Endothelial cell of umbilical vein (primary cell): Measurements from ENCODE around the gene MAP1LC3B2. TPM values are rescaled to one million over a fixed set of nuclear protein-coding genes. Genes with fewer than 3 reads are reported as not detected.
A peak's percentile ranks its signal among the peaks of the same experiment; 100 is the strongest.

Source experiments
- BruUV-seq: library from RNA; stranded (reverse); fragments of 400-500 nt; replicated peaks from 2 replicates; lab custom pipeline; 2021; lab: Mats Ljungman, UMichigan
- CTCF ChIA-PET: fragments of 300-600, 350-600 bp; sonication (Branson Sonifier 250); formaldehyde crosslinking; loops from one replicate; lab custom pipeline; 2021; ENCODE audit warnings: antibody characterized with exemption, inconsistent platforms; lab: Charles Lee
- POLR2A ChIA-PET: fragments of 300-600, 350-600 bp; sonication (Branson Sonifier 250); formaldehyde crosslinking; loops from one replicate; lab custom pipeline; 2021; ENCODE audit warnings: antibody characterized with exemption, inconsistent platforms; lab: Charles Lee
- DNase-seq: peaks from one replicate; pipeline ENCODE4 v3.0.0-alpha.2; 2011; ENCODE audit warnings: low read depth, low spot score
- FAIRE-seq: peaks from 2 replicates; lab custom pipeline; 2011; peaks lifted over from hg19 to GRCh38; lab: Jason Lieb, UNC
- H2AFZ ChIP-seq: 2 replicates; pipeline ENCODE4 v1.6.0; 2012; ENCODE audit warnings: low read depth, low read length, control low read depth, inconsistent platforms
- H3K27ac ChIP-seq: 2 replicates; pipeline ENCODE4 v1.5.1; 2011; ENCODE audit warnings: low read depth, mild to moderate bottlenecking, control low read depth, low read length, moderate library complexity; ENCODE audit not compliant: insufficient read depth
- H3K27me3 ChIP-seq, 2 experiments: 2 replicates each; pipeline versions ENCODE4 v1.6.0 to v1.6.1; 2011; ENCODE audit warnings: low read length in 2 of 2, mixed read lengths in 1 of 2; ENCODE audit not compliant: control insufficient read depth in 2 of 2, insufficient read depth in 2 of 2
- H3K36me3 ChIP-seq, 2 experiments: 2 replicates in 1 of 2; 3 replicates in 1 of 2; pipeline ENCODE4 v1.5.1; 2011; ENCODE audit warnings: low read length in 2 of 2, mild to moderate bottlenecking in 1 of 2, moderate library complexity in 1 of 2; ENCODE audit not compliant: control insufficient read depth in 2 of 2, insufficient read depth in 2 of 2; ENCODE audit errors: extremely low read depth in 1 of 2
- H3K4me1 ChIP-seq: 3 replicates; pipeline ENCODE4 v1.5.1; 2011; ENCODE audit warnings: mild to moderate bottlenecking, low read length; ENCODE audit not compliant: control insufficient read depth, insufficient read depth; ENCODE audit errors: extremely low read depth
- H3K4me2 ChIP-seq: 2 replicates; pipeline ENCODE4 v1.6.1; 2011; ENCODE audit warnings: low read length, control low read depth, mixed read lengths; ENCODE audit not compliant: insufficient read depth
- H3K4me3 ChIP-seq, 3 experiments: fragments of 200-600 bp in 1 of 3; sonication (generic), shearing (Covaris generic) in 1 of 3; replicated peaks in 1 of 3; 2 replicates each; pipeline ENCODE4 v1.5.1; 2011 to 2016; ENCODE audit warnings: control low read depth in 3 of 3, low read length in 3 of 3, mild to moderate bottlenecking in 2 of 3, inconsistent platforms in 1 of 3, low read depth in 1 of 3, moderate library complexity in 1 of 3; ENCODE audit not compliant: insufficient read depth in 1 of 3
- H3K79me2 ChIP-seq: 2 replicates; pipeline ENCODE4 v1.6.0; 2012; ENCODE audit warnings: low read length, inconsistent platforms; ENCODE audit not compliant: control insufficient read depth, insufficient read depth
- H3K9ac ChIP-seq: replicated peaks from 2 replicates; pipeline ENCODE3; 2011; ENCODE audit warnings: low read length, control low read depth; ENCODE audit not compliant: insufficient read depth; ENCODE audit errors: extremely low read depth
- H3K9me1 ChIP-seq: replicated peaks from 3 replicates; pipeline ENCODE4 v1.6.0; 2011; ENCODE audit warnings: mild to moderate bottlenecking, low read length; ENCODE audit not compliant: control insufficient read depth, insufficient read depth; ENCODE audit errors: extremely low read depth
- H3K9me3 ChIP-seq: replicated peaks from 2 replicates; pipeline ENCODE4 v1.5.1; 2012; ENCODE audit warnings: low read length, inconsistent platforms; ENCODE audit not compliant: control insufficient read depth, insufficient read depth
- H4K20me1 ChIP-seq: replicated peaks from 2 replicates; pipeline ENCODE3; 2011; ENCODE audit warnings: mild to moderate bottlenecking, low read length; ENCODE audit not compliant: control insufficient read depth, insufficient read depth; ENCODE audit errors: extremely low read depth
- EZH2 ChIP-seq: IDR thresholded peaks from 2 replicates; pipeline ENCODE4 v1.6.1; 2012; ENCODE audit warnings: borderline replicate concordance, low read depth, mild to moderate bottlenecking, moderate library complexity, low read length, inconsistent platforms; ENCODE audit not compliant: severe bottlenecking
- FOS ChIP-seq: IDR thresholded peaks from 2 replicates; pipeline ENCODE4 v1.6.1; 2011; ENCODE audit warnings: mild to moderate bottlenecking, low read length, moderate library complexity, borderline replicate concordance; ENCODE audit not compliant: insufficient read depth
- GATA2 ChIP-seq: IDR thresholded peaks from 2 replicates; pipeline ENCODE4 v1.7.0; 2011; ENCODE audit warnings: low read depth, mild to moderate bottlenecking, moderate library complexity, mixed read lengths, low read length; ENCODE audit not compliant: insufficient read length, insufficient read depth
- JUN ChIP-seq: IDR thresholded peaks from 2 replicates; pipeline ENCODE4 v1.6.1; 2011; ENCODE audit warnings: borderline replicate concordance, low read depth; ENCODE audit not compliant: insufficient read length, insufficient read depth
- MYC ChIP-seq: IDR thresholded peaks from one replicate; pipeline ENCODE4 v1.6.1; 2011; ENCODE audit warnings: mild to moderate bottlenecking, low read depth, low read length
- POLR2A ChIP-seq: IDR thresholded peaks from 2 replicates; pipeline ENCODE4 v1.6.1; 2012; ENCODE audit warnings: low read depth, mild to moderate bottlenecking, control low read depth, low read length
- POLR2AphosphoS5 ChIP-seq: IDR thresholded peaks from 2 replicates; pipeline ENCODE4 v1.6.1; 2012; ENCODE audit warnings: low read depth, mild to moderate bottlenecking, control low read depth, low read length, moderate library complexity; ENCODE audit not compliant: insufficient read depth
- dilution Hi-C: fragments of 300-500 bp; cut with MboI; formaldehyde crosslinking; loops from one replicate; pipeline ENCODE4 v1.15.0; 2019; ENCODE audit warnings: low sequenced_read_pairs; ENCODE audit not compliant: extremely low pct_ligation_motif_present
- intact Hi-C: fragments of 100-400 bp; cut with micrococcal nuclease; formaldehyde crosslinking; loops from one replicate; pipeline ENCODE4 v1.10.0; 2022
- polyA plus RNA-seq, 4 experiments: library from polyadenylated mRNA; depleted of rRNA in 3 of 4; stranded (reverse) in 3 of 4; unstranded in 1 of 4; fragments of >200 nt; gene quantifications; 2 replicates each; pipeline versions ENCODE4 v1.2.1 to v1.2.3, GENCODE V29; 2011 to 2012; ENCODE audit warnings: missing spikeins in 1 of 4
- total RNA-seq: library from RNA; stranded (reverse); gene quantifications from 2 replicates; pipeline ENCODE4 v1.2.3, GENCODE V29; 2021
- TF ChIP-seq, protein P1 (sequence below): IDR thresholded peaks from 2 replicates; pipeline ENCODE4 v1.6.1; 2011; ENCODE audit not compliant: insufficient read depth, insufficient read length
- TF ChIP-seq, protein P2 (sequence below), 2 donors: IDR thresholded peaks; 1 replicate in 1 of 2; 2 replicates in 1 of 2; pipeline ENCODE4 v1.5.1; 2011; ENCODE audit warnings: low read length in 2 of 2, mild to moderate bottlenecking in 2 of 2, moderate library complexity in 2 of 2, control low read depth in 1 of 2, inconsistent platforms in 1 of 2, low read depth in 1 of 2; ENCODE audit not compliant: insufficient read depth in 1 of 2; ENCODE audit errors: extremely low read depth in 1 of 2

MAP1LC3B2 gene
- total and polyA plus RNA-seq, 2 donors (not counting 3 experiments of a cell fraction or from before 2014, with no cell fraction given): 0.32 to 4.1 TPM

DNA sequence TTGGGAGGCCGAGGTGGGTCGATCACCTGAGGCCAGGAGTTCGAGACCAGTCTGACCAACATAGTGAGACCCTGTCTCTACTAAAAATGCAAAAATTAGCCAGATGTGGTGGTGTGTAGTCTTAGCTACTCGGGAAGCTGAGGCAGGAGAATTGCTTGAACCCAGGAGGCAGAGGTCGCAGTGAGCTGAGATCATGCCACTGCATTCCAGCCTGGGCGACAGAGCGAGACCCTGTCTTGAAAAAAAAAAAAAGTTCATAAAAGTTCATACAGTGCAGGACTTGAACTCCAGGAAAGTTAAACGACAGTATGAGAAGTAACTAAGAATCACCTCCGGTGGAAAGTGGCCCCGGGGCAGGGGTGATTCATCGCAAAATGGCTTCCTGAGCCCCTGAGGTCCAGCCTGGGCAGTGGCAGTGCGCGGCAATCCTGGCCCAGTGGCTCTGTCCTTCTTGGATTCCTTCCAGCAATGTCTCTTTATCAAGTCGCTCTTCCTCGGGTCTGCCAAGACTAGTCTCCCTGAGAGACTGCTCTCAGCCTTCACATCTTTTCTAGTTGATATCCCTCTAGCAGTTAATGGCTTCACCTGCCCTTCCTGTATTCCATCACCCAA lies 16.7 kb upstream of the MAP1LC3B2 start:
- intact Hi-C loops (no loop called here), dilution Hi-C loops (no loop called here)
- no peak overlapping the region for H3K27ac ChIP-seq
- no peaks in the 10 kb centered on the region for H4K20me1 ChIP-seq
- no peaks in the 10 kb centered on the region for H3K9me1 ChIP-seq
- BruUV-seq: no TSS peak
- peaks cover 8% of the 10 kb centered on the region for H3K4me1 ChIP-seq
- H2AFZ ChIP-seq: no peak overlapping the region
- no peak overlapping the region for H3K9ac ChIP-seq
- H3K36me3 ChIP-seq: no peaks in the 10 kb centered on the region
- ChIA-PET CTCF (no interaction called here), POLR2A (no interaction called here)
- H3K27me3 ChIP-seq: no peaks in the 10 kb centered on the region
- H3K4me3 ChIP-seq: no peak overlapping the region
- TF ChIP-seq POLR2AphosphoS5 (no peak), MYC (no peak), EZH2 (no peak), FOS (no peak), GATA2 (no peak), JUN (no peak), POLR2A (no peak)
- TF ChIP-seq, protein P1, sequence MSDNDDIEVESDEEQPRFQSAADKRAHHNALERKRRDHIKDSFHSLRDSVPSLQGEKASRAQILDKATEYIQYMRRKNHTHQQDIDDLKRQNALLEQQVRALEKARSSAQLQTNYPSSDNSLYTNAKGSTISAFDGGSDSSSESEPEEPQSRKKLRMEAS: no peak
- TF ChIP-seq, protein P2, sequence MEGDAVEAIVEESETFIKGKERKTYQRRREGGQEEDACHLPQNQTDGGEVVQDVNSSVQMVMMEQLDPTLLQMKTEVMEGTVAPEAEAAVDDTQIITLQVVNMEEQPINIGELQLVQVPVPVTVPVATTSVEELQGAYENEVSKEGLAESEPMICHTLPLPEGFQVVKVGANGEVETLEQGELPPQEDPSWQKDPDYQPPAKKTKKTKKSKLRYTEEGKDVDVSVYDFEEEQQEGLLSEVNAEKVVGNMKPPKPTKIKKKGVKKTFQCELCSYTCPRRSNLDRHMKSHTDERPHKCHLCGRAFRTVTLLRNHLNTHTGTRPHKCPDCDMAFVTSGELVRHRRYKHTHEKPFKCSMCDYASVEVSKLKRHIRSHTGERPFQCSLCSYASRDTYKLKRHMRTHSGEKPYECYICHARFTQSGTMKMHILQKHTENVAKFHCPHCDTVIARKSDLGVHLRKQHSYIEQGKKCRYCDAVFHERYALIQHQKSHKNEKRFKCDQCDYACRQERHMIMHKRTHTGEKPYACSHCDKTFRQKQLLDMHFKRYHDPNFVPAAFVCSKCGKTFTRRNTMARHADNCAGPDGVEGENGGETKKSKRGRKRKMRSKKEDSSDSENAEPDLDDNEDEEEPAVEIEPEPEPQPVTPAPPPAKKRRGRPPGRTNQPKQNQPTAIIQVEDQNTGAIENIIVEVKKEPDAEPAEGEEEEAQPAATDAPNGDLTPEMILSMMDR (IDR thresholded peaks at IDR 0.05; ENCODE audit: extremely low read depth in 1 of 2, insufficient read depth in 1 of 2, low read depth in 1 of 2, low read length in 2 of 2): no peak
- H3K4me2 ChIP-seq: no peak overlapping the region
- FAIRE-seq: peak; percentile 59
- no peaks in the 10 kb centered on the region for H3K79me2 ChIP-seq
- DNase-seq: peak; percentile 21
- H3K9me3 ChIP-seq: no peaks in the 10 kb centered on the region
